HG03097 (cell line): ENCODE results near the gene TSR3.

Experiments
- ATAC-seq: cut with Tn5 transposase; IDR thresholded peaks from one replicate; pipeline ENCODE4 v1.9.1; 2021; ENCODE audit not compliant: unreplicated experiment, low FRiP score

The TSR3 gene

GRCh38 chr16:1351582-1352362, at the start of gene TSR3, which contains the start of gene GNPTG:
Gene TSR3 (minus strand): TSS chr16:1351878. CDS start chr16:1351804, 74 bp downstream.
Gene GNPTG (plus strand): TSS chr16:1351931. CDS start chr16:1351966, 35 bp downstream.
- peak; percentile 50 for ATAC-seq

- no peak for ATAC-seq
Observed at GRCh38 chr16:1401061-1401757, 49.5 kb upstream of the TSR3 start.

GRCh38 chr16:1398826-1399581, 47.3 kb upstream of the TSR3 start:
- no peak for ATAC-seq

- ATAC-seq: no peak
Observed at GRCh38 chr16:1398351-1398750, 46.7 kb upstream of the TSR3 start.

GRCh38 chr16:1397779-1398178, 46.1 kb upstream of the TSR3 start:
- no peak for ATAC-seq

- ATAC-seq: no peak
Observed at GRCh38 chr16:1395444-1396031, 43.9 kb upstream of the TSR3 start.

GRCh38 chr16:1394367-1394951, 42.8 kb upstream of the TSR3 start:
- ATAC-seq: no peak

- ATAC-seq: no peak
Observed at GRCh38 chr16:1393613-1394176, 42.0 kb upstream of the TSR3 start.

- ATAC-seq: no peak
Observed at GRCh38 chr16:1392826-1393225, 41.1 kb upstream of the TSR3 start.

- no peak for ATAC-seq
Observed at GRCh38 chr16:1390239-1390779, 38.6 kb upstream of the TSR3 start.

GRCh38 chr16:1389762-1390161, 38.1 kb upstream of the TSR3 start:
- no peak for ATAC-seq

- no peak for ATAC-seq
Observed at GRCh38 chr16:1387331-1387730, 35.7 kb upstream of the TSR3 start.

GRCh38 chr16:1385232-1385631, 33.6 kb upstream of the TSR3 start:
- no peak for ATAC-seq

GRCh38 chr16:1383556-1383955, 31.9 kb upstream of the TSR3 start:
- ATAC-seq: no peak

- no peak for ATAC-seq
Observed at GRCh38 chr16:1381612-1382406, 30.1 kb upstream of the TSR3 start.

GRCh38 chr16:1380195-1380594, 28.5 kb upstream of the TSR3 start:
- no peak for ATAC-seq

GRCh38 chr16:1379304-1380076, 27.8 kb upstream of the TSR3 start:
- ATAC-seq: no peak

- ATAC-seq: no peak
Observed at GRCh38 chr16:1378804-1379303, 27.2 kb upstream of the TSR3 start.
